Right atrium auricular region (tissue), 2 donors: ENCODE results near the gene ATP2C1. TPM values are rescaled to one million over a fixed set of nuclear protein-coding genes. Genes with fewer than 3 reads are reported as not detected.
"Not testable (repeated sequence)": the region's sequence is repeated elsewhere in the genome, so short reads cannot be mapped to it uniquely, and the experiment has no call there.

Source experiments
- DNase-seq: peaks from one replicate; pipeline ENCODE4 v3.0.0-alpha.2; 2019; ENCODE audit warnings: low spot score
- H3K27ac ChIP-seq, 2 donors: fragments of 200-600 bp; sonication (generic); 1 replicate in 1 of 2; 2 replicates in 1 of 2; pipeline ENCODE4 v1.5.1; 2016 to 2019
- H3K27me3 ChIP-seq, 2 donors: fragments of 200-600 bp; sonication (generic); one replicate each; pipeline versions ENCODE4 v1.5.1 to v1.6.0; 2017 to 2019
- H3K36me3 ChIP-seq: fragments of 200-600 bp; sonication (generic); one replicate; pipeline ENCODE4 v1.5.1; 2016
- H3K4me1 ChIP-seq, 2 donors: fragments of 200-600 bp; sonication (generic); one replicate each; pipeline versions ENCODE4 v1.5.1 to v1.6.0; 2017 to 2019
- H3K4me3 ChIP-seq, 2 donors: fragments of 200-600 bp; sonication (generic); 1 replicate in 1 of 2; 2 replicates in 1 of 2; pipeline ENCODE4 v1.5.1; 2017 to 2019; ENCODE audit warnings: mild to moderate bottlenecking in 1 of 2, moderate library complexity in 1 of 2
- H3K9me3 ChIP-seq, 2 donors: fragments of 200-600 bp; sonication (generic); one replicate each; pipeline ENCODE4 v1.5.1; 2019
- total RNA-seq, 2 donors: library from RNA; depleted of rRNA; stranded (reverse); fragments of >200 nt; gene quantifications; one replicate each; pipeline ENCODE4 v1.1.0, GENCODE V29; 2016
- TF ChIP-seq, protein P1 (sequence below), 2 donors: fragments of 200-600 bp; sonication (generic); IDR thresholded peaks; one replicate each; pipeline ENCODE4 v1.5.1; 2019; ENCODE audit warnings: antibody characterized with exemption in 2 of 2

ATP2C1 gene
- total RNA-seq, 2 donors from 2014 or later, result 49.8 to 51.8 TPM

DNA sequence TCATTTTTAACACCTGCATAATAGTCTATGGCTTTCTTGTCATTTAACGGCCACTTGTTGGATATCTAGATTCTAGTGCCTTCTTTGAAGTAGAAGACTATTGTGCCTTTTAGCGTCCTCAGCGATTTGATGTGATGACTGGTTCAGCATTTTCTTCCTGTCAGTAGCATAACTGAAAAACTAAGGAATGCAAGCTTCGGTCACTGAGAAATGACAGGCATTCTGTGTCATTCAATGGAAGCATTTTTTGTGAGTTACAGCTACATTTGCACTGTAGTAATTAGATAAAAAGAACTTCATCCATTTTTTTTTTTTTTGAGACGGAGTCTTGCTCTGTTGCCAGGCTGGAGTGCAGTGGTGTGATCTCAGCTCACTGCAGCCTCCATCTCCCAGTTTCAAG, 143.1 kb downstream of the ATP2C1 start:
- TF ChIP-seq, protein P1, sequence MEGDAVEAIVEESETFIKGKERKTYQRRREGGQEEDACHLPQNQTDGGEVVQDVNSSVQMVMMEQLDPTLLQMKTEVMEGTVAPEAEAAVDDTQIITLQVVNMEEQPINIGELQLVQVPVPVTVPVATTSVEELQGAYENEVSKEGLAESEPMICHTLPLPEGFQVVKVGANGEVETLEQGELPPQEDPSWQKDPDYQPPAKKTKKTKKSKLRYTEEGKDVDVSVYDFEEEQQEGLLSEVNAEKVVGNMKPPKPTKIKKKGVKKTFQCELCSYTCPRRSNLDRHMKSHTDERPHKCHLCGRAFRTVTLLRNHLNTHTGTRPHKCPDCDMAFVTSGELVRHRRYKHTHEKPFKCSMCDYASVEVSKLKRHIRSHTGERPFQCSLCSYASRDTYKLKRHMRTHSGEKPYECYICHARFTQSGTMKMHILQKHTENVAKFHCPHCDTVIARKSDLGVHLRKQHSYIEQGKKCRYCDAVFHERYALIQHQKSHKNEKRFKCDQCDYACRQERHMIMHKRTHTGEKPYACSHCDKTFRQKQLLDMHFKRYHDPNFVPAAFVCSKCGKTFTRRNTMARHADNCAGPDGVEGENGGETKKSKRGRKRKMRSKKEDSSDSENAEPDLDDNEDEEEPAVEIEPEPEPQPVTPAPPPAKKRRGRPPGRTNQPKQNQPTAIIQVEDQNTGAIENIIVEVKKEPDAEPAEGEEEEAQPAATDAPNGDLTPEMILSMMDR (IDR thresholded peaks at IDR 0.05), result no peak
- no peaks in the 10 kb centered on the region for H3K9me3 ChIP-seq
- no peak overlapping the region for H3K27ac ChIP-seq
- no peaks in the 10 kb centered on the region for H3K36me3 ChIP-seq
- no peaks in the 10 kb centered on the region for H3K27me3 ChIP-seq
- no peak for DNase-seq
- no peaks in the 10 kb centered on the region for H3K4me1 ChIP-seq
- H3K4me3 ChIP-seq, result no peak overlapping the region

GRCh38 chr3:131038326-131038725, 144.4 kb downstream of the ATP2C1 start:
- Histone ChIP-seq H3K9me3 (no peaks in the 10 kb centered on the region), H3K27me3 (no peaks in the 10 kb centered on the region), H3K4me1 (no peaks in the 10 kb centered on the region), H3K27ac (no peak overlapping the region), H3K4me3 (no peak overlapping the region), H3K36me3 (no peaks in the 10 kb centered on the region)
- TF ChIP-seq, protein P1 (IDR thresholded peaks at IDR 0.05), result no peak
- DNase-seq, result no peak

DNA sequence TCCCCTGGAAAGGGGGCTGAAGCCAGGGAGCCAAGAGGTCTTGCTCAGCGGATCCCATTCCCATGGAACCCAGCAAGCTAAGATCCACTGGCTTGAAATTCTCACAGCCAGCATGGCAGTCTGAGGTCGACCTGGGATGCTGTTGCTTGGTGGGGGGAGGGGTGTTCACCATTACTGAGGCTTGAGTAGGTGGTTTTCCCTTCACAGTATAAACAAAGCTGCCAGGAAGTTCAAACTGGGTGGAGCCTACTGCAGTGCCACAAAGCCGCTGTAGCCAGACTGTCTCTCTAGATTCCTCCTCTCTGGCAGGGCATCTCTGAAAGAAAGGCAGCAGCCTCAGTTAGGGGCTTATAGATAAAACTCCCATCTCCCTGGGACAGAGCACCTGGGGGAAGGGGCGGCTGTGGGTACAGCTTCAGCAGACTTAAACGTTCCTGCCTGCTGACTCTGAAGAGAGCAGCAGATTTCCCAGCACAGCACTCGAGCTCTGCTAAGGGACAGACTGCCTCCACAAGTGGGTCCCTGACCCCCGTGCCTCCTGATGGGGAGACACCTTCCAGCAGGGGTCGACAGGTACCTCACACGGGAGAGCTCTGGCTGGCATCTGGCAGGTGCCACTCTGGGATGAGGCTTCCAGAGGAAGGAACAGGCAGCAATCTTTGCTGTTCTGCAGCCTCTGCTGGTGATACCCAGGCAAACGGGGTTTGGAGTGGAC, 148.5 kb downstream of the ATP2C1 start:
- H3K36me3 ChIP-seq, DNase-seq, H3K27ac ChIP-seq, H3K27me3 ChIP-seq, H3K4me3 ChIP-seq, H3K9me3 ChIP-seq, H3K4me1 ChIP-seq: not testable (repeated sequence)

DNA sequence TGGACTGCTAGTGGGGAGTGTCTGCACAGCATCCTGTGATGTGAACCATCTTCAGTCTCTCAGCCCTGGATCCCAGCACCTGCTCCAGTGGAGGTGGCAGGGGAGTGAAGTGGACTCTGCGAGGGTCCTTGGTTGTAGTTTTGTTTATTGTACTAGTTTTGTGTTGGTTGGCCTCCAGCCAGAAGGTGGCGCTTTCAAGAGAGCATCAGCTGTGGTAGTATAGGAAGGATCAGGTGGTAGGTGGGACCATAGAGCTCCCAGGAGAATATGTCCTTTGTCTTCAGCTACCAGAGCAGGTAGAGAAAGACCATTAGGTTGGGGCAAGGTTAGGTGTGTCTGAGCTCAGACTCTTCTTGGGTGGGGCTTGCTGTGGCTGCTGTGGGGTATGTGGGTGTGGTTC, 153.7 kb downstream of the ATP2C1 start:
- Histone ChIP-seq H3K36me3 (no peaks in the 10 kb centered on the region), H3K4me1 (no peaks in the 10 kb centered on the region), H3K27ac (no peak overlapping the region), H3K4me3 (no peak overlapping the region), H3K9me3 (no peaks in the 10 kb centered on the region), H3K27me3 (no peaks in the 10 kb centered on the region)
- TF ChIP-seq, protein P1 (IDR thresholded peaks at IDR 0.05), result no peak
- no peak for DNase-seq

GRCh38 chr3:131048030-131048429, 154.1 kb downstream of the ATP2C1 start:
- TF ChIP-seq, protein P1 (IDR thresholded peaks at IDR 0.05), result no peak
- H3K4me3 ChIP-seq, result no peak overlapping the region
- DNase-seq, result no peak
- no peaks in the 10 kb centered on the region for H3K36me3 ChIP-seq
- no peaks in the 10 kb centered on the region for H3K9me3 ChIP-seq
- no peaks in the 10 kb centered on the region for H3K27me3 ChIP-seq
- no peaks in the 10 kb centered on the region for H3K4me1 ChIP-seq
- H3K27ac ChIP-seq, result no peak overlapping the region

GRCh38 chr3:131050001-131050400, 156.1 kb downstream of the ATP2C1 start:
- DNase-seq, result no peak
- H3K9me3 ChIP-seq, result no peaks in the 10 kb centered on the region
- H3K27me3 ChIP-seq, result no peaks in the 10 kb centered on the region
- TF ChIP-seq, protein P1 (IDR thresholded peaks at IDR 0.05), result no peak
- H3K36me3 ChIP-seq, result no peaks in the 10 kb centered on the region
- H3K4me1 ChIP-seq, result no peaks in the 10 kb centered on the region
- no peak overlapping the region for H3K27ac ChIP-seq
- H3K4me3 ChIP-seq, result no peak overlapping the region
